ENCODE measurements around the gene HACD1. TPM values are rescaled to one million over a fixed set of nuclear protein-coding genes. Genes with fewer than 3 reads are reported as not detected.

The HACD1 gene
- total and polyA plus RNA-seq, 2 of the 4 experiments (the other 2 are of a cell fraction) = 10.0 to 24.9 TPM

- ATAC-seq (ENCODE audit: low read depth) (no peak), DNase-seq (no peak)
- Histone ChIP-seq H4K91ac (ENCODE audit: insufficient read depth, low read depth, low read length) (no peak overlapping the region), H3K9me3 (ENCODE audit: control insufficient read depth, insufficient read depth, low read length) (no peaks in the 10 kb centered on the region), H3K14ac (replicated peaks; ENCODE audit: low read depth, low read length) (no peak overlapping the region), H2BK120ac (ENCODE audit: low read depth, low read length) (no peak overlapping the region), H2BK5ac (ENCODE audit: low read depth, low read length, poor library complexity, severe bottlenecking) (no peak overlapping the region), H4K20me1 (ENCODE audit: insufficient read depth, low read length) (no peaks in the 10 kb centered on the region), H3K9me1 (ENCODE audit: insufficient read depth, low read length) (no peaks in the 10 kb centered on the region), H4K5ac (ENCODE audit: low read depth, low read length) (no peak overlapping the region), H2AK5ac (ENCODE audit: low read depth, low read length) (no peak overlapping the region), H4K8ac (ENCODE audit: low read depth in 2 of 2, low read length in 2 of 2) (no peak overlapping the region), H3K27ac (ENCODE audit: insufficient read depth, low read length) (no peak overlapping the region), H3K18ac (ENCODE audit: low read depth, low read length) (no peak overlapping the region), H3K4me1 (ENCODE audit: control insufficient read depth, insufficient read depth, low read length) (no peaks in the 10 kb centered on the region), H3K23ac (ENCODE audit: low read depth, low read length) (no peak overlapping the region), H3K36me3 (ENCODE audit: control insufficient read depth, insufficient read depth, low read length) (no peaks in the 10 kb centered on the region), H3K4me2 (ENCODE audit: low read depth, low read length) (no peak overlapping the region), H2BK20ac (ENCODE audit: low read depth, low read length) (no peak overlapping the region), H3K56ac (ENCODE audit: extremely low read depth, insufficient read depth, low read length) (no peak overlapping the region), H2AFZ (replicated peaks; ENCODE audit: low read length, poor library complexity) (no peak overlapping the region), H3K27me3 (ENCODE audit: control insufficient read depth, insufficient read depth, low read length) (no peaks in the 10 kb centered on the region), H3K4me3 (ENCODE audit: insufficient read depth, low read depth, low read length) (no peak overlapping the region), H3K9ac (ENCODE audit: low read depth, low read length) (no peak overlapping the region), H3K4ac (ENCODE audit: low read depth, low read length) (no peak overlapping the region), H2BK15ac (ENCODE audit: low read depth, low read length) (no peak overlapping the region), H3K79me1 (ENCODE audit: low read depth in 1 of 2, low read length in 2 of 2) (no peaks in the 10 kb centered on the region), H2AK9ac (replicated peaks; ENCODE audit: low read depth, low read length, poor library complexity) (no peak overlapping the region)
- ChIA-PET POLR2A (ENCODE audit: unreplicated experiment) (no interaction called here), CTCF (no interaction called here)
- intact Hi-C loops (cut with micrococcal nuclease) (no loop called here), dilution Hi-C loops (cut with HindIII; ENCODE audit: low sequenced_read_pairs, unreplicated experiment) (no loop called here), in situ Hi-C loops (cut with MboI; ENCODE audit: low sequenced_read_pairs) (no loop called here)
- no CpG with 5 or more reads among the region's 2 CpGs for WGBS, 2 experiments (ENCODE audit: extremely low coverage in 2 of 2, insufficient read length in 1 of 2)
- TF ChIP-seq RCOR1 (IDR thresholded peaks at IDR 0.05; ENCODE audit: insufficient replicate concordance, low read length) = no peak
- TF ChIP-seq RAD21 (IDR thresholded peaks at IDR 0.05; ENCODE audit: low read length) = no peak
- TF ChIP-seq NFE2L2 (IDR thresholded peaks at IDR 0.05; ENCODE audit: low read depth, low read length) = no peak
- no peak for TF ChIP-seq MAFK (IDR thresholded peaks at IDR 0.05; ENCODE audit: low read depth, low read length)
- TF ChIP-seq ELK1 (IDR thresholded peaks at IDR 0.05; ENCODE audit: borderline replicate concordance, low read depth, low read length) = no peak
- no peak for TF ChIP-seq USF2 (IDR thresholded peaks at IDR 0.05; ENCODE audit: low read depth, low read length)
- BruUV-seq (replicated peaks) = no TSS peak
These were observed 38.6 kb downstream of the HACD1 start for GRCh38 chr10:17578603-17579002.

Data from IMR-90 (cell line).